Neural cell (in vitro differentiated cells): ENCODE results near the gene BTRC.

Source experiments
- EZH2 ChIP-seq: fragments of 200-600, 300-800 bp; shearing (Covaris generic), sonication (generic); IDR thresholded peaks from 2 replicates; pipeline ENCODE4 v1.6.1; 2014; ENCODE audit warnings: antibody characterized with exemption, low read length, borderline replicate concordance, mild to moderate bottlenecking; ENCODE audit not compliant: insufficient read depth, poor library complexity, severe bottlenecking
- POLR2AphosphoS5 ChIP-seq: IDR thresholded peaks from 2 replicates; pipeline ENCODE4 v1.6.1; 2012
- RAD21 ChIP-seq: fragments of 450-650 bp; conservative IDR thresholded peaks from 2 replicates; pipeline ENCODE4 v1.6.1; 2014; ENCODE audit warnings: antibody characterized with exemption, mild to moderate bottlenecking, moderate library complexity
- SMC3 ChIP-seq: fragments of 450-650 bp; conservative IDR thresholded peaks from 2 replicates; pipeline ENCODE4 v1.6.1; 2014; ENCODE audit warnings: antibody characterized with exemption, mild to moderate bottlenecking, moderate library complexity; ENCODE audit not compliant: poor library complexity
- TAF1 ChIP-seq: IDR thresholded peaks from 2 replicates; pipeline ENCODE4 v1.6.1; 2012; ENCODE audit warnings: low read depth
- TF ChIP-seq, protein P1 (sequence below): fragments of 450-650 bp; IDR thresholded peaks from 2 replicates; pipeline ENCODE4 v1.5.1; 2014; ENCODE audit warnings: antibody characterized with exemption, mild to moderate bottlenecking, moderate library complexity; ENCODE audit not compliant: poor library complexity, severe bottlenecking

DNA sequence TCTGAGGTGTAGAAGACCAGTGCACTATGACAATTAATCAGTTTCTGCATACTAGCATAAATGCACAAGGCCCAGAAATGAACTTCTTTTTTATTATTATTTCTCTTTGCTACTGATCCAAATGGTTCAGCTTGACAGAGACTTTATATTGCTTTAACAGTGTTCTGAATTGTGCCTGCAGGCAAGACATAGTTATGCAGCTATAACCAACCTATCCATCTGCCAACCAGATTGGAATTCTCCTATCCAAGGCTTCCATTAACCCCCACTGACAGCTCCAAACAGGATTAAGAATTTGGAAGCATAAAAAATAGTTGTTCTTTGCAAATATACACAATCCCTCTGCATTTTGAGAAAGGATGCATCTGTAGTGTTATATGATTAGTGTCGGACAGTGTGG lies 98.2 kb downstream of the BTRC start:
- TF ChIP-seq EZH2 (no peak), POLR2AphosphoS5 (no peak), RAD21 (no peak), TAF1 (no peak), SMC3 (no peak)
- TF ChIP-seq, protein P1, sequence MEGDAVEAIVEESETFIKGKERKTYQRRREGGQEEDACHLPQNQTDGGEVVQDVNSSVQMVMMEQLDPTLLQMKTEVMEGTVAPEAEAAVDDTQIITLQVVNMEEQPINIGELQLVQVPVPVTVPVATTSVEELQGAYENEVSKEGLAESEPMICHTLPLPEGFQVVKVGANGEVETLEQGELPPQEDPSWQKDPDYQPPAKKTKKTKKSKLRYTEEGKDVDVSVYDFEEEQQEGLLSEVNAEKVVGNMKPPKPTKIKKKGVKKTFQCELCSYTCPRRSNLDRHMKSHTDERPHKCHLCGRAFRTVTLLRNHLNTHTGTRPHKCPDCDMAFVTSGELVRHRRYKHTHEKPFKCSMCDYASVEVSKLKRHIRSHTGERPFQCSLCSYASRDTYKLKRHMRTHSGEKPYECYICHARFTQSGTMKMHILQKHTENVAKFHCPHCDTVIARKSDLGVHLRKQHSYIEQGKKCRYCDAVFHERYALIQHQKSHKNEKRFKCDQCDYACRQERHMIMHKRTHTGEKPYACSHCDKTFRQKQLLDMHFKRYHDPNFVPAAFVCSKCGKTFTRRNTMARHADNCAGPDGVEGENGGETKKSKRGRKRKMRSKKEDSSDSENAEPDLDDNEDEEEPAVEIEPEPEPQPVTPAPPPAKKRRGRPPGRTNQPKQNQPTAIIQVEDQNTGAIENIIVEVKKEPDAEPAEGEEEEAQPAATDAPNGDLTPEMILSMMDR, result no peak
